ENCODE results near the gene TTYH3. TPM values are rescaled to one million over a fixed set of nuclear protein-coding genes. Genes with fewer than 3 reads are reported as not detected.
"Not testable (repeated sequence)": the region's sequence is repeated elsewhere in the genome, so short reads cannot be mapped to it uniquely, and the experiment has no call there.

TTYH3 gene
- total RNA-seq, 1 experiment from 2014 or later = 18.7 TPM

GRCh38 chr7:2675256-2675764, 43.5 kb downstream of the TTYH3 start:
- in situ Hi-C loops (cut with HindIII; ENCODE audit: low sequenced_read_pairs) = no loop called here
- no peak for DNase-seq (ENCODE audit: low spot score)

DNA sequence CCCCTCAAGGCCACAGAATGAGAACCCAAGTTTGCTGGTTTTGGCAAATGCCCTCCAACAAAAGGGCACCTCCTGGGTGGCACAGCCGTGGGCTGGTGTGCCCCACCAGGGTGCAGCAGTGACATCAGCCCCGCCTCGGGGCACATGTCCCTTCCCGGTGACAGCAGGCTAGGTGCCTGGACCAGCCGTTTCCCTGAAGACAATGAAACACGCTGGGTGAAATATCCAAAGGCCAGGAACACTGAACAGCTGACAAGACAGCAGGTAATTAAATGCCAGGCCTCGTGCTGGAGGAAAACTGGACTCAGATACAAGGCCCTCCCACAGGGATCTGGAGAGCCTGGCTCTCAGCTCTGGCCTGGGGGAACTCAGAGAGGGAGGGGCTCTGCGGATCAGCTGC, 44.8 kb downstream of the TTYH3 start:
- in situ Hi-C loops (cut with HindIII; ENCODE audit: low sequenced_read_pairs) = not testable (repeated sequence)
- DNase-seq (ENCODE audit: low spot score) = peak; percentile 86

- in situ Hi-C loops (cut with HindIII; ENCODE audit: low sequenced_read_pairs); DNase-seq (ENCODE audit: low spot score): not testable (repeated sequence)
Observed at GRCh38 chr7:2678454-2678853, 46.7 kb downstream of the TTYH3 start.

DNA sequence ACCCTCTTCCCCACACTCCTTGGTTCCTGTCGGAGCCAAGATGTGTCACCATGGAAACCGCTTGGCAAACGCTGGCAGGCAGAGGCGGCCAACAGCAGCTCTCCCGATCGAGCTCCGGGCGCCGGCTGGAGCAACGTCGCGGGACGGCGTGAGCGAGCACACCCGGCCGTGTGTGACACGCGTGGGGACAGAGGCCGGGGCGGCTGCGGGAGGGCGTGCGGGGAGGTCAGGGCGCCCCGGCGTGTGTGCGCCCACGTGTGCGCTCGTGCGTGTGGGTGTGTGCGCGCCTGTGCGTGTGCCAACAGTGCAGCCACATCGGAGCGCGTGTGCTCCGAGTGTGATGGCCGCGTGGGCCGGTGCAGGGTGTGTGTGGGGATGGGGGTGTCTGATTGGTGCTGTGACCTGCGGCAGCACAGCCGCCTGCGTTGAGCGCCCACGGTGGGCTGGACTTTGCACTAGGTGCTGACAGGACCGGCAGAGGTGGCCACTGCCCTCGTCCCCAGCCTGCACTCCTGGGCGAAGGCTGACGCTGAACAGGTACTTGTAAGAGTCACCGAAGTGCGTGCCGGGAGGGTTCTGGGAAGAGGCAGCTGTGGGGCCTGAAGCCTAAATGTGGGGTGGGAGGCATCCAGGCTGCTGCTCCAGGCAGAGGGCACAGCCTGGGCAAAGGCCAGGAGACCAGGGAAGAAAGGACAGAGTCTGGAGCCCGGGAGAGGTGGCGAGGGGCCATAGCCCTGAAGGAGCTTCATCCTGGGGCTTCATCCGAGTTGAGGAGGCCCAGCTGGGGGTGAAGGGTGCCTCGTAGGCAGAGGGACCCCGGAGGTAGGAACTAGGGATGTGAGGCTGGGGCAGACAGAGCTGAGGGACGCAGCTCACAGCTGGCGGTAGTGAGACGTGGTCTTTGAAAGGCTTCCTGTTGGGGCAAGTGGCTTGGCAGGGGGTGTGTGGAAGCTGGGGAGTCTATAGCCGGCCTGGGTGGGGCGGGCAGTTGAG, 47.6 kb downstream of the TTYH3 start:
- in situ Hi-C loops (cut with HindIII; ENCODE audit: low sequenced_read_pairs); DNase-seq (ENCODE audit: low spot score): not testable (repeated sequence)

DNA sequence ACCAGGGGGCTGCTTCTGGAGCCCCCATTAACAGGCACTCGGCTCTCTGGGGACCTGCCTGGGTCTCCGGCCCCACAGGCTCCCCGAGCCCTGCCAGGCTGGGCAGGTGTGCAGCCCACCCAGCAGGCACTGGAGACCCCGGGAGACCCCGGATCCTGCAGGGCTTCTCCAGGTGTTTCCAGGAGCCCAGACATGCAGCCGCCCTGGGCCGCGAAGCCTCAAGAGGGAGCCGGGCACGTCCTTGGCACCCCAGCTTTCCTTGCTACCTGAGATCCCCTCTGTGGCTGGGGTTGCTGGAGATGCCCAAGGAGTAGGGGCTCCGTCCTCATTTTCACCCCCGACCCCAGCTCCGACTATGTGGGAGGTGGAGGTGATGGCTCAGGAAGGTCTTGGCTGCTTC, 48.5 kb downstream of the TTYH3 start:
- in situ Hi-C loops (cut with HindIII; ENCODE audit: low sequenced_read_pairs) = no loop called here
- no peak for DNase-seq (ENCODE audit: low spot score)

DNA sequence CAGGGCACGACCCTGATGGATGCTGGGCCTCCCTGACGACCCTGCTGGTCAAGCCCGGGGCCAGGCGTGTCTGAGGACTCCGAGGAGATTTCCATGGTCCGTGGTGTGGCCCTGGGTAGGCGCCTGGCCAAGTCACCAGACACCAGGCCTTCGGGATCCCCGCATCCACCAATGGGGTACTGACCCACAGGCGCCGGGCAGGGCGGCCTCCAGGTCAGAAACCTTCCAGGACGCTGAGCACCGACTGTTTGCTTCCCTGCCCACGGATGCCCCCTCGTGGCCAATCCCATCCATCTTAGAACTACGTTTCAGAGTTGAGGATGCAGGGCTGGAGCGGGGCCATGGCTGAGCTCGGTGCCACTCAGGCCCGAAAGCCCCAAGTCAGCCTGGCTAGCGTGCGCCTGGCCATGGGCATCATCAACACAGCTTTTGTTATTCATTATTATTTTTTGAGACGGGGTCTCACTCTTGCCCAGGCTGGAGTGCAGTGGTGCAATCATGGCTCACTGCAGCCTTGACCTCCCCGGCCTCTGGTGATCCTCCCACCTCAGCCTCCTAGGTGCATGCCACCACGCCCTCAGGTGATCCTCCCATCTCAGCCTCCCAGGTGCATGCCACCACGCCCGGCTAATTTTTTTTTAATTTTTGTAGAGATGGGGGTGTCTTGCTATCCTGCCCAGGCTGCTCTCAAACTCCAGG, 49.2 kb downstream of the TTYH3 start:
- peak; percentile 87 for DNase-seq (ENCODE audit: low spot score)
- in situ Hi-C loops (cut with HindIII; ENCODE audit: low sequenced_read_pairs) = no loop called here

DNA sequence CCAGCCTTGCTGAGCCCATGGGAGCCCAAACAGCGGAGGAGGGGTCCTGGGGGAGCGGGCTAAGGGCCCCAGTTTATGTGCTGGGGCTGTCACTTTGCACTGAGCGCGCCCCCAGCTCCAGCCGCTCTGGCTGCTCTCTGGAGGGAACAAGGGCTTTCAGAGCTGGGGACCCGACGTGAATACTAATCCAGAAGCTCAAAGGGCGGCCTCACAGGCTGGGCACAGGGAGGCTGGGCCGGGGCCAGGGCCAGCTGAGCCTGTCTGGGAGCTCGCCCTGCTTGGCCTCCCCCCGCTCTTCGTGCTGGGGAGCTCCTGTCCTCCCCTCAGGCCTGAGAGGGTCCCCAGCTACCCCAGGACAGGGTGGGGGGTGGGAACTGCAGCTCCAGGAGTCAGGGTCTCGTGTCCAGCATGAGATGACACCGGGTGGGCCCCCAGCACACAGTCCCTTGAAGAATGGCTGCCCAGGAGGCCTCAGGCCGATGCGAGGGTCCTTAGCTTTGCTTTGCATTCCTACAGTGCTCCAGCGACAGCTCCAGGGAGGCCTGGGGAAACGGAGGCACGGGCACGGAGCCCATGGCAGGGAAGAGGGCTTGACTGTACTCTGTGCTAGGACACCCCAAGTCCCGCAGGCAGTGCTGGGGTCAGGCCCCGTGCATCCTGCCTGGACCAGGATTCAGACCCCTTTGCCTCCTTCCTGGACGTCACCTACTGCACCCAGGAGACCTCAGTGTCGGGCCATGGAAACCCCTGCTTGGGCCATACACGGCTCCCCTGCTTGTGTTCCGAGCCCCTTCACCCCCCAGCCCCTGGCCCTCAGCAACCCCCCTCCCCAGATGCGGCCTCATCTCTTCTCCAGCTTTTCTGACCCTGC, 50.4 kb downstream of the TTYH3 start:
- peak; percentile 36 for DNase-seq (ENCODE audit: low spot score)
- in situ Hi-C loops (cut with HindIII; ENCODE audit: low sequenced_read_pairs) = no loop called here

GRCh38 chr7:2684501-2684900, 52.7 kb downstream of the TTYH3 start:
- in situ Hi-C loops (cut with HindIII; ENCODE audit: low sequenced_read_pairs) = no loop called here
- no peak for DNase-seq (ENCODE audit: low spot score)

DNA sequence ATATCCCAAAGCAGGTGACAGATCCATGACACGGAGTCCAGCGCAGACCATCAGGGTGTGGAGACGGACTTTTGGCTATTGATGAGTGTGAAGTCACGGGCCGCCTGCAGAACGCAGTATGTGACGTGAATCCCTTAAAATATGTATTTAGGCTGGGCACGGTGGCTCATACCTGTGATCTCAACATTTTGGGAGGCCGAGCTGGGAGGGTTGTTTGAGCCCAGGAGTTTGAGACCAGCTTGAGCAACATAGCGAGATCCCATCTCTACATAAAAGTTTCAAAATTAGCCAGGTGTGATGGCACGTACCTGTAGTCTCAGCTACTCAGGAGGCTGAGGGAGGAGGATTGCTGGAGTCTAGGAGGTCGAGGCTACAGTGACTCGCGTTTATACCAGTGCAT, 54.3 kb downstream of the TTYH3 start:
- in situ Hi-C loops (cut with HindIII; ENCODE audit: low sequenced_read_pairs) = no loop called here

GRCh38 chr7:2687338-2687869, 55.6 kb downstream of the TTYH3 start:
- DNase-seq (ENCODE audit: low spot score) = no peak
- in situ Hi-C loops (cut with HindIII; ENCODE audit: low sequenced_read_pairs) = no loop called here

More for the DNA sequence above, 54.3 kb downstream of the TTYH3 start:
- no peak for DNase-seq (ENCODE audit: low spot score)

DNA sequence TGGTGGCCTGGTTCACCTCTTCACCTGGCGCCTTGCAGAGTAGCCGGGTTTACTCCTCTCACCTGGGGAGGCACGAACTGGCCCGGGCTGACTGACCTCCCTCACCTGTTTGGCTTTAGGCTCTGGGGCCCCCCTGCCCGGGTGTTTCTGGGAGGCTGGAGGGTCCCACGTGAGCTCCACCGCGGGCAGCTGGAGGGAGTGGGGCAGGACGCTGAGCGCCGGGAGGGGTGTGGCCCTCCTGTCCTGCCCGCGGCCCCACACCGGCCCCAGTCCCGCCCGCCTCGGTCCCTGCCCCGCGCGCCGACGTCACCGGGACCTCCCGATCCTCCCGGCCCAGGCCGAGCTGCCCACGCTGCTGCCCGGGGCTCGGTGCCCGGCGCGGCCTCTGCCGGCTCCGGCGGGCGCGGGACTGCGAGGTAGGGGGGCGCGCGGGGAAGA, 56.1 kb downstream of the TTYH3 start, which contains the start of gene AMZ1:
TSS of gene AMZ1 (plus strand) at position 322 of the 438 bp plus-strand sequence. CDS start 12,250 bp downstream, outside the sequence.
- DNase-seq (ENCODE audit: low spot score) = no peak
- in situ Hi-C loops (cut with HindIII; ENCODE audit: low sequenced_read_pairs) = no loop called here

DNA sequence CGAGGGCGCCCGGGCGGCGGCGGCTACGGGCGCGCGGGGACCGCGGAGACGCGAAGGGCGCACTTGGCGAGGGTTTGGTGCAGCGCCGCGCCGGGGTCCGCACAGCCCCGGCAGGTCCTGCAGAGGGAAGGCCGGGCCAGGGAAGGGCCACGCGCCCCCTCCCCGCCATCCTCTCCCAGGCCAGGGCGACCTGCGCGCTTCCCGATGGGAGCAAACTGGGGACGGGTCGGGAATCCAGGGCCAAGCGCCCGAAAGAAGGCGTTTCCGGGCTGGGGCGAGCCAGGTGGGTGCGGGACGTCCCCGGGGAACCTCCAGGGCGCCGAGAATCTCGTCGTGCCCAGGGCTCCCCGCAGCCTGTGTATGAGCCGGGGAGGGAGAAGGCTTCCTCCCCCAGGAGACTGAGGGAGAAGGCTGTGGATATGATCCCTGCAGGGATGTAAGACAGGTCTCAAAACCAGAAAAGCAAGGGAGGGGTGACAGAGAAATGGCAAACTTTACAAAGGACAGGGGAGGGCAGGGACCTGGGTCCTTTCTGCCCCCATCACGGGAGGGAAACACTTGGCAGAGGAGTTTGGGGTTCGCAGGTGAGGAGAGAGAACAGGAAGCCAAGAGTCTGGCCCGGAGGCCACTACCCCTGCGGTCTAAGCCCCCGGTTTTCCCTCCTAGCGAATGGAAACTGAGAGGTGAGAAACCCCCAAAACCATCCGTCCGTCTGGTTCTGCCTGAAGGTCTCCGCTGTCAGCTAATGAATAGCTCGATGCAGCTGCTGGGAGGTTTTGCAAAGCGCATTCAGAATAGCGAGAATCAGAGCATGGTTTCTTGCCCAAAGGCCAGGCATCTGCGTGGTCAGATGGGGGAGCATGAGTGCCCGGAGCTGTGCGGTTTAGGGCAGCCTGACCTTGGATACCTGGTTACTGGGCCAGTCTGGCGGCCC, 56.9 kb downstream of the TTYH3 start:
- peak; percentile 37 for DNase-seq (ENCODE audit: low spot score)
- in situ Hi-C loops (cut with HindIII; ENCODE audit: low sequenced_read_pairs) = no loop called here

DNA sequence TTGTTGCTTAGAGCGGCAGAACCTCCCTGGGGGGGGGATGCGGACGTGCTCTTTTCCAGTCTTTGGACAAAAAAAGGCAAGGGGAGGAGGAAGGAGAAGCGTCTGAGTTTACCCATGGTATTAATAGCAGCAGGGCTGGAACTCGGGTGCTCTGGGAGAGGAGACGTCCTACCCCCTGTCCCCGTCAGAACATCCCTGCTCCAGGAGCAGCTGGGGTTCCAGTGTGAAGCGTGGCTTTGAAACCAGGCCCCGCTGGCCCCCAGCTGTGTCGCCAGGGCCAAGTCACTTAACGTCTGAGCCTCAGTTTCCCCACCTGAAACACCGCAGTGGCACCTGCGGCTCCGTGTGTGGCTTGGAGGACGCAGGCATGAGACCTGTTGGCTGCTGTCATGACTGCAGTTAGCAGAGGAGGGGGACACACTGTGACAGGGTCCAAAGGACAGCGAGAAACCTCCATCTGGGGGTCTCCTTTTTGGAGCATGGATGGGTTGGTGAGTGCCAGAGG, 57.6 kb downstream of the TTYH3 start:
- in situ Hi-C loops (cut with HindIII; ENCODE audit: low sequenced_read_pairs) = no loop called here
- no peak for DNase-seq (ENCODE audit: low spot score)

GRCh38 chr7:2689951-2690705, 58.3 kb downstream of the TTYH3 start:
- in situ Hi-C loops (cut with HindIII; ENCODE audit: low sequenced_read_pairs) = no loop called here

GRCh38 chr7:2691011-2691707, 59.4 kb downstream of the TTYH3 start:
- in situ Hi-C loops (cut with HindIII; ENCODE audit: low sequenced_read_pairs) = no loop called here
- DNase-seq (ENCODE audit: low spot score) = no peak

More at GRCh38 chr7:2689951-2690705, 58.3 kb downstream of the TTYH3 start:
- no peak for DNase-seq (ENCODE audit: low spot score)

- DNase-seq (ENCODE audit: low spot score); in situ Hi-C loops (cut with HindIII; ENCODE audit: low sequenced_read_pairs): not testable (repeated sequence)
Observed at GRCh38 chr7:2691932-2692439, 60.2 kb downstream of the TTYH3 start.
